ENCODE data around the gene GREM1. TPM values are rescaled to one million over a fixed set of nuclear protein-coding genes. Genes with fewer than 3 reads are reported as not detected.

Gene GREM1
- total and polyA plus RNA-seq, 2 donors (not counting 3 experiments of a cell fraction or from before 2014, with no cell fraction given), result not detected

DNA sequence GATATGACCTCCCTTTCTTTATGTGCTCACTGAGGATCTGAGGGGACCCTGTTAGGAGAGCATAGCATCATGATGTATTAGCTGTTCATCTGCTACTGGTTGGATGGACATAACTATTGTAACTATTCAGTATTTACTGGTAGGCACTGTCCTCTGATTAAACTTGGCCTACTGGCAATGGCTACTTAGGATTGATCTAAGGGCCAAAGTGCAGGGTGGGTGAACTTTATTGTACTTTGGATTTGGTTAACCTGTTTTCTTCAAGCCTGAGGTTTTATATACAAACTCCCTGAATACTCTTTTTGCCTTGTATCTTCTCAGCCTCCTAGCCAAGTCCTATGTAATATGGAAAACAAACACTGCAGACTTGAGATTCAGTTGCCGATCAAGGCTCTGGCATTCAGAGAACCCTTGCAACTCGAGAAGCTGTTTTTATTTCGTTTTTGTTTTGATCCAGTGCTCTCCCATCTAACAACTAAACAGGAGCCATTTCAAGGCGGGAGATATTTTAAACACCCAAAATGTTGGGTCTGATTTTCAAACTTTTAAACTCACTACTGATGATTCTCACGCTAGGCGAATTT is 14.9 kb downstream of the GREM1 start:
- Histone ChIP-seq H3K9me3 (replicated peaks; ENCODE audit: control insufficient read depth, insufficient read depth, low read length) (no peaks in the 10 kb centered on the region), H3K4me3 (replicated peaks in 1 of 3; ENCODE audit: insufficient read depth in 1 of 3, low read depth in 1 of 3, low read length in 3 of 3) (no peak overlapping the region), H3K27me3 (ENCODE audit: control insufficient read depth in 2 of 2, insufficient read depth in 2 of 2, low read length in 2 of 2) (peaks cover 18 to 35% of the 10 kb centered on the region in 2 experiments), H3K9ac (replicated peaks; ENCODE audit: extremely low read depth, insufficient read depth, low read length) (no peak overlapping the region), H3K36me3 (ENCODE audit: control insufficient read depth in 2 of 2, extremely low read depth in 1 of 2, insufficient read depth in 2 of 2, low read length in 2 of 2) (no peaks in the 10 kb centered on the region), H3K4me2 (ENCODE audit: insufficient read depth, low read length) (no peak overlapping the region), H3K4me1 (ENCODE audit: control insufficient read depth, extremely low read depth, insufficient read depth, low read length) (no peaks in the 10 kb centered on the region), H4K20me1 (replicated peaks; ENCODE audit: control insufficient read depth, extremely low read depth, insufficient read depth, low read length) (no peaks in the 10 kb centered on the region), H3K27ac (ENCODE audit: insufficient read depth, low read depth, low read length) (no peak overlapping the region), H2AFZ (ENCODE audit: low read depth, low read length) (no peak overlapping the region), H3K79me2 (ENCODE audit: control insufficient read depth, insufficient read depth, low read length) (no peaks in the 10 kb centered on the region), H3K9me1 (replicated peaks; ENCODE audit: control insufficient read depth, extremely low read depth, insufficient read depth, low read length) (no peaks in the 10 kb centered on the region)
- POLR2A ChIA-PET, result no interaction called here
- CTCF ChIA-PET, result no interaction called here
- TF ChIP-seq JUN (IDR thresholded peaks at IDR 0.05; ENCODE audit: borderline replicate concordance, insufficient read depth, insufficient read length, low read depth) (no peak), MYC (IDR thresholded peaks at IDR 0.05; ENCODE audit: low read depth, low read length) (no peak), MAX (IDR thresholded peaks at IDR 0.05; ENCODE audit: insufficient read depth, insufficient read length) (no peak), GATA2 (IDR thresholded peaks at IDR 0.05; ENCODE audit: insufficient read depth, insufficient read length, low read depth, low read length) (no peak), FOS (IDR thresholded peaks at IDR 0.05; ENCODE audit: borderline replicate concordance, insufficient read depth, low read length) (no peak), EZH2 (IDR thresholded peaks at IDR 0.05; ENCODE audit: borderline replicate concordance, low read depth, low read length, severe bottlenecking) (no peak), POLR2AphosphoS5 (IDR thresholded peaks at IDR 0.05; ENCODE audit: insufficient read depth, low read depth, low read length) (no peak), POLR2A (IDR thresholded peaks at IDR 0.05; ENCODE audit: low read depth, low read length) (no peak)
- TF ChIP-seq, protein P1, sequence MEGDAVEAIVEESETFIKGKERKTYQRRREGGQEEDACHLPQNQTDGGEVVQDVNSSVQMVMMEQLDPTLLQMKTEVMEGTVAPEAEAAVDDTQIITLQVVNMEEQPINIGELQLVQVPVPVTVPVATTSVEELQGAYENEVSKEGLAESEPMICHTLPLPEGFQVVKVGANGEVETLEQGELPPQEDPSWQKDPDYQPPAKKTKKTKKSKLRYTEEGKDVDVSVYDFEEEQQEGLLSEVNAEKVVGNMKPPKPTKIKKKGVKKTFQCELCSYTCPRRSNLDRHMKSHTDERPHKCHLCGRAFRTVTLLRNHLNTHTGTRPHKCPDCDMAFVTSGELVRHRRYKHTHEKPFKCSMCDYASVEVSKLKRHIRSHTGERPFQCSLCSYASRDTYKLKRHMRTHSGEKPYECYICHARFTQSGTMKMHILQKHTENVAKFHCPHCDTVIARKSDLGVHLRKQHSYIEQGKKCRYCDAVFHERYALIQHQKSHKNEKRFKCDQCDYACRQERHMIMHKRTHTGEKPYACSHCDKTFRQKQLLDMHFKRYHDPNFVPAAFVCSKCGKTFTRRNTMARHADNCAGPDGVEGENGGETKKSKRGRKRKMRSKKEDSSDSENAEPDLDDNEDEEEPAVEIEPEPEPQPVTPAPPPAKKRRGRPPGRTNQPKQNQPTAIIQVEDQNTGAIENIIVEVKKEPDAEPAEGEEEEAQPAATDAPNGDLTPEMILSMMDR (IDR thresholded peaks at IDR 0.05; ENCODE audit: extremely low read depth in 1 of 2, insufficient read depth in 1 of 2, low read depth in 1 of 2, low read length in 2 of 2), result no peak
- DNase-seq (ENCODE audit: low read depth, low spot score), result no peak
- no TSS peak for BruUV-seq (replicated peaks)
- intact Hi-C loops (cut with micrococcal nuclease) (loop anchor here (10.0 kb wide), 1 partner anchor 58 kb away; no protein-coding TSS in a partner anchor), dilution Hi-C loops (cut with MboI; ENCODE audit: extremely low pct_ligation_motif_present, low sequenced_read_pairs) (no loop called here)
- no peak for FAIRE-seq

Measured in endothelial cell of umbilical vein (primary cell).